HG03432 (cell line): ENCODE results near the gene CSH1.
A peak's percentile ranks its signal among the peaks of the same experiment; 100 is the strongest.
"Not testable (repeated sequence)": the region's sequence is repeated elsewhere in the genome, so short reads cannot be mapped to it uniquely, and the experiment has no call there.

Experiments used
- ATAC-seq: cut with Tn5 transposase; IDR thresholded peaks from one replicate; pipeline ENCODE4 v1.9.1; 2021; ENCODE audit warnings: mild to moderate bottlenecking, moderate library complexity; ENCODE audit not compliant: unreplicated experiment

CSH1 gene

GRCh38 chr17:63871646-63872365, 24.6 kb downstream of the CSH1 start:
- ATAC-seq: not testable (repeated sequence)

- not testable (repeated sequence) for ATAC-seq
Observed at GRCh38 chr17:63870292-63870665, 26.1 kb downstream of the CSH1 start.

- not testable (repeated sequence) for ATAC-seq
Observed at GRCh38 chr17:63869491-63870291, 26.7 kb downstream of the CSH1 start.

- not testable (repeated sequence) for ATAC-seq
Observed at GRCh38 chr17:63866625-63867024, 29.7 kb downstream of the CSH1 start.

GRCh38 chr17:63859257-63859656, 37.1 kb downstream of the CSH1 start:
- ATAC-seq: no peak

GRCh38 chr17:63856425-63856824, 39.9 kb downstream of the CSH1 start:
- ATAC-seq: not testable (repeated sequence)

GRCh38 chr17:63855185-63855584, 41.2 kb downstream of the CSH1 start:
- ATAC-seq: no peak

- ATAC-seq: no peak
Observed at GRCh38 chr17:63854709-63855108, 41.7 kb downstream of the CSH1 start.

GRCh38 chr17:63853260-63853659, 43.1 kb downstream of the CSH1 start:
- no peak for ATAC-seq

GRCh38 chr17:63850401-63850800, 46.0 kb downstream of the CSH1 start:
- ATAC-seq: no peak

GRCh38 chr17:63848834-63849689, 47.3 kb downstream of the CSH1 start:
- ATAC-seq: peak; percentile 84

- no peak for ATAC-seq
Observed at GRCh38 chr17:63847525-63848249, 48.7 kb downstream of the CSH1 start.

- no peak for ATAC-seq
Observed at GRCh38 chr17:63845509-63845908, 50.9 kb downstream of the CSH1 start.
